DND-41 (cell line): ENCODE data around the gene POLE2.

ENCODE experiments used
- CTCF ChIP-seq: IDR thresholded peaks from 2 replicates; pipeline ENCODE4 v1.5.1; 2012; ENCODE audit warnings: borderline replicate concordance, low read length, moderate library complexity, mild to moderate bottlenecking; ENCODE audit not compliant: poor library complexity, severe bottlenecking; ENCODE audit errors: extremely low read depth
- EZH2 ChIP-seq: IDR thresholded peaks from 3 replicates; pipeline ENCODE4 v1.6.1; 2012; ENCODE audit warnings: borderline replicate concordance, low read depth, mild to moderate bottlenecking, moderate library complexity, low read length, inconsistent platforms; ENCODE audit not compliant: severe bottlenecking

- TF ChIP-seq CTCF (no peak), EZH2 (no peak)
Observed at GRCh38 chr14:49691031-49691430, 3.0 kb upstream of the POLE2 start.
